Measurements from ENCODE around the gene CUX1. TPM values are rescaled to one million over a fixed set of nuclear protein-coding genes. Genes with fewer than 3 reads are reported as not detected.

The CUX1 gene
- total RNA-seq, 1 experiment from 2014 or later: 53.5 TPM

DNA sequence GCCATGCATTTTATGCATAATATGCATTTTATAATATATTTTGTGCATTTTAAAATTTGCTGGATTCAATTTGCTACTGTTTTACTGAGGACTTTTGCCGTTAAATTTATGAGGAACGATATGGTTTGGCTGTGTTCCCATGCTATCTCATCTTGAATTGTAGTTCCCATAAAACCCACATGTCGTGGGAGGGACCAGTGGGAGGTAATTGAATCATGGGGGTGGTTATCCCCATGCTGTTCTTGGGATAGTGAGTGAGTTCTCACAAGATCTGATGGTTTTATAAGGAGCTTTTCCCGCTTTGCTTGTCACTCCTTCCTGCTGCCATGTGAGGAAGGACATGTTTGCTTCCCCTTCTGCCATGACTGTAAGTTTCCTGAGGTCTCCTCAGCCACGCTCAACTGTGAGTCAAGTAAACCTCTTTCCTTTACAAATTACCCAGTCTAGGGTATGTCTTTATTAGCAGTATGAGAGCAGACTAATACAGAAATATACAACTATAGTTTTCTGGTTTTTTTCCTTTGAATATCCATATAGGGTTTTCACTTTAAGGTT lies 267.9 kb downstream of the CUX1 start:
- H4K20me1 ChIP-seq (ENCODE audit: control insufficient read depth, insufficient read depth, insufficient read length): no peaks in the 10 kb centered on the region
- H3K4me1 Mint-ChIP-seq: peaks cover 13 to 22% of the 10 kb centered on the region in 2 experiments
- H3K4me1 ChIP-seq (ENCODE audit: insufficient read depth, low read length): peaks cover 7% of the 10 kb centered on the region; the same call in 1 of the 2 replicates
- TF ChIP-seq, protein P1, sequence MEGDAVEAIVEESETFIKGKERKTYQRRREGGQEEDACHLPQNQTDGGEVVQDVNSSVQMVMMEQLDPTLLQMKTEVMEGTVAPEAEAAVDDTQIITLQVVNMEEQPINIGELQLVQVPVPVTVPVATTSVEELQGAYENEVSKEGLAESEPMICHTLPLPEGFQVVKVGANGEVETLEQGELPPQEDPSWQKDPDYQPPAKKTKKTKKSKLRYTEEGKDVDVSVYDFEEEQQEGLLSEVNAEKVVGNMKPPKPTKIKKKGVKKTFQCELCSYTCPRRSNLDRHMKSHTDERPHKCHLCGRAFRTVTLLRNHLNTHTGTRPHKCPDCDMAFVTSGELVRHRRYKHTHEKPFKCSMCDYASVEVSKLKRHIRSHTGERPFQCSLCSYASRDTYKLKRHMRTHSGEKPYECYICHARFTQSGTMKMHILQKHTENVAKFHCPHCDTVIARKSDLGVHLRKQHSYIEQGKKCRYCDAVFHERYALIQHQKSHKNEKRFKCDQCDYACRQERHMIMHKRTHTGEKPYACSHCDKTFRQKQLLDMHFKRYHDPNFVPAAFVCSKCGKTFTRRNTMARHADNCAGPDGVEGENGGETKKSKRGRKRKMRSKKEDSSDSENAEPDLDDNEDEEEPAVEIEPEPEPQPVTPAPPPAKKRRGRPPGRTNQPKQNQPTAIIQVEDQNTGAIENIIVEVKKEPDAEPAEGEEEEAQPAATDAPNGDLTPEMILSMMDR (conservative IDR thresholded peaks at IDR 0.05): no peak
- H3K4me2 ChIP-seq (ENCODE audit: insufficient read depth, insufficient read length, low read length): no peak overlapping the region
- no peaks in the 10 kb centered on the region for H3K27me3 ChIP-seq (ENCODE audit: insufficient read depth, low read length)
- no peak overlapping the region for H3T11ph ChIP-seq (ENCODE audit: low read length)
- H2BK5ac ChIP-seq (ENCODE audit: insufficient read length, low read length): no peak overlapping the region
- H3K4ac ChIP-seq (ENCODE audit: low read depth, low read length): no peak overlapping the region
- H3K9ac ChIP-seq (ENCODE audit: extremely low read depth, insufficient read length, low read length): no peak overlapping the region
- no peaks in the 10 kb centered on the region for H3K9me3 ChIP-seq (ENCODE audit: control insufficient read depth, low read depth, low read length)
- H3K9me3 Mint-ChIP-seq: peaks cover 8 to 15% of the 10 kb centered on the region in 2 experiments; a peak in 4 of 5 replicates
- no peak overlapping the region for H2BK15ac ChIP-seq (ENCODE audit: low read depth, low read length)
- no peak overlapping the region for H2BK20ac ChIP-seq (ENCODE audit: low read depth, low read length, poor library complexity, severe bottlenecking)
- DNase-seq: no peak
- peaks cover 33 to 47% (median 33%) of the 10 kb centered on the region in 3 experiments for H3K36me3 Mint-ChIP-seq (ENCODE audit: insufficient read depth in 1 of 3, low read depth in 3 of 3)
- no peaks in the 10 kb centered on the region for H3K23me2 ChIP-seq (ENCODE audit: insufficient read length, low read depth, low read length, poor library complexity, severe bottlenecking)
- no peak overlapping the region for H2BK12ac ChIP-seq (ENCODE audit: insufficient read length, low read depth, low read length)
- no peak overlapping the region for H2AFZ ChIP-seq (ENCODE audit: low read length)
- no peak overlapping the region for H4K8ac ChIP-seq (replicated peaks; ENCODE audit: insufficient read length, low read depth, low read length)
- no peak overlapping the region for H3K18ac ChIP-seq (ENCODE audit: insufficient read length, low read depth, low read length)
- H3K4me3 Mint-ChIP-seq: no peak overlapping the region
- H3K23ac ChIP-seq (ENCODE audit: insufficient read length, low read depth, low read length): no peak overlapping the region
- H2BK120ac ChIP-seq (ENCODE audit: low read depth, low read length, poor library complexity, severe bottlenecking): no peak overlapping the region
- no peak overlapping the region for H2AK5ac ChIP-seq (ENCODE audit: insufficient read length, low read length)
- no peak overlapping the region for H3K27ac ChIP-seq (ENCODE audit: insufficient read length, low read depth, low read length)
- no peaks in the 10 kb centered on the region; the same call in 1 of the 2 replicates for H3K79me2 ChIP-seq (ENCODE audit: insufficient read depth, low read length)
- peak overlapping the region in 1 of 3 experiments; percentile 81; a peak in 1 of 7 replicates for H3K27ac Mint-ChIP-seq
- H4K5ac ChIP-seq (ENCODE audit: insufficient read length, low read depth, low read length): no peak overlapping the region
- no peak overlapping the region for H3K14ac ChIP-seq (ENCODE audit: insufficient read depth, low read length)
- H3K56ac ChIP-seq (ENCODE audit: insufficient read length, low read depth, low read length): no peak overlapping the region
- H3K79me1 ChIP-seq (ENCODE audit: insufficient read depth, low read depth, low read length, poor library complexity, severe bottlenecking): no peaks in the 10 kb centered on the region
- no CpG with 5 or more reads among the region's 5 CpGs for WGBS (ENCODE audit: extremely low coverage, insufficient read length, low lambda C conversion rate)
- no peaks in the 10 kb centered on the region for H3K27me3 Mint-ChIP-seq (ENCODE audit: low read depth)
- no peak overlapping the region for H4K91ac ChIP-seq (ENCODE audit: insufficient read length, low read depth, low read length)

All from H9 (cell line).